IPS-NIHi11 (cell line): ENCODE measurements around the gene PTN.
"Not testable (repeated sequence)": the region's sequence is repeated elsewhere in the genome, so short reads cannot be mapped to it uniquely, and the experiment has no call there.

ENCODE experiments used
- DNase-seq: peaks from one replicate; pipeline ENCODE4 v3.0.0; 2012; ENCODE audit warnings: mixed read lengths, low spot score

Gene PTN

GRCh38 chr7:137268001-137268865 is 75.3 kb downstream of the PTN start:
- DNase-seq = not testable (repeated sequence)

GRCh38 chr7:137266764-137267163 is 76.8 kb downstream of the PTN start:
- DNase-seq = no peak

DNA sequence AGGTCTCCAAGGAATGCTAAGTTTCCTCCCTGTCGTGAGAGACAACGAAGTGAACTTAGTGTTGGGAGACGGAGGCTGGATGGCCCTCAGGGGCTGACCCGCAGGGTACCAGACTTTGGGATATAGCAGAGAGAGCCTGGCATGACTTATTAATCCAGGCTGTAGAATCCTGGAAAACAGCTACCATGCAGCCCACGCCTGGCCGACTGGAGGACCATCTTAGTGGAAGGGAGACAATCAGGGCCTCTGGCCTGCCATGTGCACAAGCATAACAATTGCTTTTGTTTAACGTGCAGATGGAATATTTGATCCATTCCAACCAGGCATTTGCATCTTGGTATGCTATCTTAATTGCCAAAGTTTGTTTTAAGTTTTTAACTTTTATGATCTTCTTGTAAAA is 78.1 kb downstream of the PTN start:
- not testable (repeated sequence) for DNase-seq

- DNase-seq = no peak
These were observed 80.9 kb downstream of the PTN start for GRCh38 chr7:137262599-137262998.

DNA sequence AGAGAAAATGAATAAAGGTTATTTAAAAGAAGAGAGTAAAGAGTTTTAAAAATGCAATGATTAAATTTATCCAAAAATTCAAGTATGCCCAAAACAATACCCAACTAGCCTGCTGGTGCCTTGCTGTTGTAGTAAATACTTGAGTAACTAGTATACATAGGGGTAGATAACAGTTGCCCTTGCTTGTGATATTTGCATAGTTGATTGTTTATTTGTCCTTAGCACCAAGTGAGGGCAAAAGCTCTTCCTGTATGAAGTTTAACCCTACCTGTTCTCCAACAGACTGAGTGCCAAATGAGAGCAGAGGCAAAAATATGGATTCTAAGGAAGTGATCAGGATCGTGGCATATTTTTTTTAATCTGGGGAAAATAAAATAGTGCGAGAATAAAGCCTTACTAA is 85.0 kb downstream of the PTN start:
- no peak for DNase-seq

- no peak for DNase-seq
These were observed 88.8 kb downstream of the PTN start for GRCh38 chr7:137254766-137255165.

- no peak for DNase-seq
These were observed 97.6 kb downstream of the PTN start for GRCh38 chr7:137245890-137246289.

- DNase-seq = no peak
These were observed 98.3 kb downstream of the PTN start for GRCh38 chr7:137245186-137245585.

- no peak for DNase-seq
These were observed 99.8 kb downstream of the PTN start for GRCh38 chr7:137243741-137244140.

- DNase-seq = no peak
These were observed 100.9 kb downstream of the PTN start for GRCh38 chr7:137242616-137243015.

DNA sequence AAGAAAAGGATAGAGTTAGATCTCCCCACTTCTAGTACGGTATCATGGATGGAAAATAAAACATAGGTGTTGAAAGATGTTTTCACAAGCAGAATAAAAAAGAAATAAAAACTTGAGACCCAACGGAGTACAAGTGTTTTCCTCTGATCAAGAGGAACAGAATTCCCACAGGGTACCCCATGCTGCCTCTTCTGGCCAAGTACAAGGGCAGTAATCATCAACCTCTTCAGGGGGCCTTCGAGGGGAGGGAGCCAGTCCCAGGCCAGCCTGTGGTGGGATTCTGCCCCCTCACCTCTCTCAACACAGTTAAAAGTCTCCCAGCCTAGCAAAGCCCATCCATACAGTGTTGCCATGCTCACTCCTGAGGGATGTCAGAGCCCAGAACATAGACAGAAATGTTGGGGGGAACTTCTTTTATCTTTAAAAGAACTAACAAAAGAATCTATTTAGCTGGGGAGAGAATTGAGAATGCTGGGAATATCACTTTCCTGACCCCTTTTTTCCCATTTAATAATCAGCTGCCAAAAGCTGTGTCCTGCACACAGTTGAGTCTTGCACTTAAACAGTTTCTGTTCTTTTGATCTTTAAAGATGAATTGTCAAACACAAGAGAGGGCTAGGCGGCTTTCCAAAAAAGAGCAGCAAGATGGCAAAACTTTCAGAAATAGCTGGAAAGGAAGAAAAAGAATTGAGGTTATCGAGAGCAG is 101.7 kb downstream of the PTN start:
- DNase-seq = no peak

- not testable (repeated sequence) for DNase-seq
These were observed 104.3 kb downstream of the PTN start for GRCh38 chr7:137239186-137239585.

DNA sequence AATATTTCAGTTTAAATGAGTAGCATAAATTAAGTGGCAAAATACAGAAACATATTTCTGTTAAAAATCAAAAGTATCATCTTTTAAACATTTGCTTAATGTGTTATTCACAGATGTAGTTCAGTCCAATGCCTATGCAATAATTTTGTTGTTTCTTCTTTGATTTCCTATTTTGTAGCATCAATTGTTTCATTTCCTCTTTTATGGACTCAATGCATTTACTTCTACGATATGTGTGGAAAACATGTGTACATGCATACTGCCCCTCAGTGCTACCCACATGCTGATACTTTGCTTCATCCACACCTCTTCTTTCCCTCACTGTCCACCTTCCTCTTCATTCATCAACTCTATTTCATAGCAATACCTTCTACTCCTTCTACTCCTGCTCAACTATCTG is 108.1 kb downstream of the PTN start:
- no peak for DNase-seq

DNA sequence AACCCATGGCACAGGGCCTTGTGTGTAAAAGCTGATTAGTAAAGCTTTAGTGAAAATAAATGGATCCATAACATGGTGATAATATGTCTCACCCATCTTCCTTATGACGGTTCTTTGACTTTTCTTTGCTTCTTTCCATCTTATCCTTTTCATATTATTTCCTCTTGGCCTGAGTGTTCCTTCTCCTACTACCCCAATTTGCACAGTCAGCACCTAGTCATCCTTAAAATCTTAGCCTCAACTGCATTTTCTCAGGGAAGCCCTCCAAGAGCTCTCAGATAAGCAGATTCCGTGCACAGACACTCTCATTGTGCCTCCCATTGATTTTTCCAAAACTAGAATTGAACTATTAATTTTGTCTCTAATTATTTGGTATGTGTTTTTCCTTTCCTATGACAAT is 112.4 kb downstream of the PTN start:
- no peak for DNase-seq

- no peak for DNase-seq
These were observed 122.1 kb downstream of the PTN start for GRCh38 chr7:137221467-137221866.

DNA sequence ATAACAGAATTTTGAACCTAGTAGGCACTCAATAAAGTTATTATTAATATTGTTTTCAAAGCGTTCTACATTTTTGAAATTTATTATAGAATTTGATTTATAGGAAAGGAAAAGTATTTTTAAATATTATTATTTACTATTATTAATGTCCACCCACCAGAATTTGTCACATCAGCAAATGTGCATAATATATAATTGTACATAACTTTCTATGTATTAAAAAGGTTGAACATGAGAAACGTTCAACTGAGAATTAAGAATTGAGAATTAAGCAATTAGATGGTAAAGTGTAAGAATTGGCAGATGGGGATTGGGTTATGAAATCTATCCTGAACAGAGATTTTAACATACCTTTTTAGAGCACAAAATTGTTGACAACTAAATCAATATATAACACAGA is 129.8 kb downstream of the PTN start:
- no peak for DNase-seq

DNA sequence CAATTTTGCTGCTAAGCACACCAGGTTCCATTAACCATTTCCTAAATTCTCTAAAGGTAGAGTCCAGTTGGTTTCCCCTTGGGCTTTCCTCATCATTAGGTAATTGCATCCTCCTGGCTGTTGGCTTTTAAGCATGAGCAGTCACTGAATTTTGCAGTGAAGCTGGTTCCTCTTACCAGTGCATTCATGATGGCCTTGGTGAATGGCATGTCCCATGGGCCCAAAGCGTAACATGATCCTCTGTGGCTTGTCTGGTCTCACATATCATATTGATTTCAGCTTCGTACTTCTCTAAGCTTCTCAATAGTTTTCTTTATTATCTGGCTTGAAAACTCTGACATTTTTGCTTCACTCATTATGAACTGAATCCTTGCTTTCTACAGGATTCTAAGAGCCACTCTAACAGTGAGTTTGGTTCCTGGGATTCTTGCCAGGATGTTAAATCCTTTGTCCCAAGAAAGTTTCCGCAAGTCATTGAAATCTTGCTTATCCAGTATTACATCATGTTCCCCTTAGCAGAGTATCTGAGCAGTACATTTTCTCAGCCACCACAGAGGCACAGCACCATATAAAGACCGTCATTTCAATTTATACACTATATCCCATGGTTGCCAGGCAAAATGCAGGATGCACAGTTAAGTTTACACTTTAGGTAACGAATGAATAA is 134.2 kb downstream of the PTN start:
- no peak for DNase-seq

DNA sequence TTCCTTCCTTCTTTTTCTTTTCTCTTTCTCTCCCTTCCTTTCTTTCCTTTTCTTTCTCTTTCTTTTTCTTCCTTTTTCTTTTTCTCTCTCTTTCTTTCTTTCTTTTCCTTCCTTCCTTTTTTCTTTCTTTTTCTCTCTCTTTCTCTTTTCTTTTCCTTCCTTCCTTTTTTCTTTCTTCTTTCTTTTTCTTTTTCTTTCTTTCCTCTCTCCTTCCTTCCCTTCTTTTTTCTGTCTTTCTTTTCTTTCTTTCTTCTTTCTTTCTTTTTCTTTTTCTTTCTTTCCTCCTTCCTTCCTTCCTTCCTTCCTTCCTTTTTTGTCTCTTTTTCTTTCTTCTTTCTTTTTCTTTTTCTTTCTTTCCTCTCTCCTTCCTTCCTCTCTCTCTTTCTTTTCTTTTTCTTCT is 136.8 kb downstream of the PTN start:
- DNase-seq = no peak

DNA sequence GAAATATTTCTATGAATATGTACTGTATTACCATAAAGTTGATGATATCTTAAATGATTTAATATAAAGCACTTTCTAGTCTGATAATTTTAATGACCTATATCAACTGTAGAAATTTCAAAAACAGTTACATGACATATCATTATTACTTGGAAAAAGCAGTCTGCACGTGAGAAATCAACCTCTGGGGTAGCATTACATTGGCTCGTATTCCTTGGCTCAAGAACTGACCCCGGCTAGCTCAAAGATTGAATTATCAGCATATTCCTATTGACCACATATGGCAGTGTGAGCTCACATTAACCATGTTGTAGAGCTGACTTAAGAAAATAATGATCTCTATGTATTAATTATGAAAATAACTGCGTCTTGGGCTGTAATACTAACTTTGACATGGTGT is 139.3 kb downstream of the PTN start:
- DNase-seq = no peak

DNA sequence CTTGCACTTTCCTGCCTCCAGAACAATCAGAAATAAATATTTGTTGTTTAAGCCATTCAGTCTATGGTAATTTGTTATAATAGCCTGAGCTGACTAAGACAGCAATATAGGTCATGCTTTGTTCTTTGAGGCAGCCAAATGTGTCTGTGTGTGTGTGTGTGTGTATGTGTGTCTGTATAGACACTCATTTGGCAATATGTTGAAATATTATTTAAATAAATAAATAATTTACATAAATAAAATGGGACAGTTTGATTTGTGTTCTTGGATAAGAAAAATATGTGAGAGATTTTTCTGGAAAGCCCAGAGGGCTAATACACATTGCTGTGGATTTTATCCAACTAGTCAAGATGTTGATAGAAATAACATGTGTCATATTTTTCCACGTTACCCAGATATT is 140.2 kb downstream of the PTN start:
- no peak for DNase-seq

GRCh38 chr7:137196648-137197047 is 146.9 kb downstream of the PTN start:
- no peak for DNase-seq

- no peak for DNase-seq
These were observed 147.5 kb downstream of the PTN start for GRCh38 chr7:137195996-137196395.

- DNase-seq = not testable (repeated sequence)
These were observed 161.9 kb downstream of the PTN start for GRCh38 chr7:137181619-137182018.
